Thoracic aorta endothelial cell (primary cell): ENCODE data around the gene CEP112. TPM values are rescaled to one million over a fixed set of nuclear protein-coding genes. Genes with fewer than 3 reads are reported as not detected.

Experiments used
- total RNA-seq: library from RNA; depleted of rRNA; stranded (reverse); fragments of >200 nt; gene quantifications from 2 replicates; pipeline ENCODE4 v1.2.3, GENCODE V29; 2012

CEP112 gene
- total RNA-seq: 14.1 and 15.3 TPM in 2 replicates

GRCh38 chr17:66191593-66192377, at the start of gene CEP112:
Gene CEP112, minus strand, starts transcription at chr17:66192133.

GRCh38 chr17:66228887-66229782, 37.2 kb upstream of the CEP112 start, which contains the start of gene APOH:
Gene APOH, minus strand, starts transcription at chr17:66229415. Its CDS starts 36 bp downstream, at chr17:66229379.

Other genes with a start within 250 kb of the CEP112 start
- gene APOH, start 37.3 kb upstream of the CEP112 start, total RNA-seq: not detected in 2 replicates
- gene PRKCA, start 110.5 kb upstream of the CEP112 start, total RNA-seq: 26.4 and 31.1 TPM in 2 replicates